ENCODE measurements around the gene TADA2B. TPM values are rescaled to one million over a fixed set of nuclear protein-coding genes. Genes with fewer than 3 reads are reported as not detected.

The TADA2B gene
- total and polyA plus RNA-seq, 9 of the 15 experiments (the other 6 are each of a cell fraction or from before 2014, with no cell fraction given): 0.55 to 12.2 (median 7.5) TPM

DNA sequence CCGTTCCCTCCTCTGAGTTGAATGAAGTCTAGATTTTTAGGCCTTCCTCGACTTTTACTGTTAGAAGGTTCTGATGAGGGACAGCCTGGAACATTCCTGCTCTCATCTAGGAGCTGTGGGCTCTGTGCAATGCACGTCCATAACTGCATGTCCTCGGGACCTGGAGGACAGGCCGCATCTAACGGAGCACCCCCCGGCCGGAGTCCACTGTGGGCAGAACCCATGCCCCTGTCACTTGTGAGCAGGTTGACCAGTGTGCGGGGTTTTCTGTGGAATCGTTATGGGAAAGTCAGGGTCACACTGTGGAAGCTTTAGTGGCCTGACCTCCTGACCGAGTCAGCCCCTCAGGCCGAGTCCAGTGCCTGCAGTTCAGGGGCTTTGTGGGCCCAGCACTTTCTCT is 19.3 kb upstream of the TADA2B start:
- H3K27me3 ChIP-seq (ENCODE audit: control insufficient read depth in 2 of 2, insufficient read depth in 2 of 2, low read length in 2 of 2): no peaks in the 10 kb centered on the region
- no peak for ATAC-seq
- in situ Hi-C loops (cut with MboI): no loop called here
- H3K9me1 ChIP-seq (ENCODE audit: control insufficient read depth, insufficient read depth, low read length): peaks cover 2% of the 10 kb centered on the region
- CTCF ChIA-PET (ENCODE audit: low intra/inter-chr PET ratio): no interaction called here
- H3K4me3 ChIP-seq: no peak overlapping the region
- BruUV-seq (replicated peaks): no TSS peak
- TF ChIP-seq ARNT (IDR thresholded peaks at IDR 0.05) (no peak), ELF4 (CRISPR knock-in tag; IDR thresholded peaks at IDR 0.05) (no peak), ZKSCAN1 (IDR thresholded peaks at IDR 0.05; ENCODE audit: low read depth, low read length) (no peak)
- no peak overlapping the region for H3K27ac ChIP-seq (ENCODE audit: extremely low read depth, low read depth, low read length)
- H2AFZ ChIP-seq (ENCODE audit: low read depth, low read length): no peak overlapping the region
- FAIRE-seq: no peak
- H3K9me3 ChIP-seq (replicated peaks; ENCODE audit: control insufficient read depth, insufficient read depth, low read depth, low read length): no peaks in the 10 kb centered on the region
- H3K4me1 ChIP-seq (replicated peaks in 1 of 2; ENCODE audit: control insufficient read depth in 2 of 2, insufficient read depth in 2 of 2, low read length in 2 of 2): peaks cover 4 to 12% of the 10 kb centered on the region in 2 experiments; a peak in 2 of 5 replicates
- H3K9ac ChIP-seq (ENCODE audit: insufficient read depth in 1 of 2, low read depth in 2 of 2, low read length in 2 of 2): no peak overlapping the region
- H3K36me3 ChIP-seq (ENCODE audit: control insufficient read depth, insufficient read depth, low read length): peaks cover 93% of the 10 kb centered on the region
- WGBS (ENCODE audit: insufficient coverage, low coverage, missing lambda C conversion rate): 95% methylated on average over 10 of the region's 12 CpGs
- no peak for DNase-seq (ENCODE audit: extremely low read depth in 1 of 4, low spot score in 3 of 4)
- H4K20me1 ChIP-seq (replicated peaks; ENCODE audit: control insufficient read depth, insufficient read depth, low read length): peaks cover 3% of the 10 kb centered on the region; the same call in 1 of the 2 replicates
- 0 out of 3 replicates have a peak, but pooled peaks cover 3% of the 10 kb centered on the region for H3K79me2 ChIP-seq (ENCODE audit: control insufficient read depth, insufficient read depth, low read length)
- intact Hi-C loops (cut with micrococcal nuclease): no loop called here
- H3K4me2 ChIP-seq (ENCODE audit: insufficient read depth, low read length): no peak overlapping the region
- POLR2A ChIA-PET: no interaction called here

DNA sequence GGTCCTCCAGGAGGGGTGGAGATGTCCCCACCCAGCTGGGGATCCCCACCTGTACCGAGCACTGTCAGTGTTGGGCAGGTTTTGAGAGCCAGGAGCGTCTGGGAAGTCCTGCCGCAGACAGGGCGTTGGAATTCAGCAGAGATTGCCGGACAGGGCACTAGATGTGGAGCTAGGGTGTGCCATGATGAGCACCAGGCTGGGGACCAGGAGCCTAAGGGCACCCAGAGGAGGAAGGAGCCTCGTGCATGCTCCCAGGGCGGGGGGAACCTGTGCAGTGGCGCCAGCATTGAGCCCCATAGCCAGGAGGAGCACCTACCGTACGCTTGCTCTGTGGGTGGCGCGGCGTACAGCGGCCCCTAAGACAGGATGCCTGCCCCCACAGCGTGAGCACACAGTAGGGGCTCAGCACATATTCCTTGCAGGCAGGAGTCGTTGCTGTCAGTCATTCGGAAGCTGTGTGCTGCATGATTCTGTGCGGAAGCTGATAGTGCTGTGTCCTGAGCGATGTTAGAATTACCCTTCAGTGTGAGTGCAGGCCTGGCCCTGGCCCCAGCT is 18.8 kb upstream of the TADA2B start:
- ChIA-PET CTCF (ENCODE audit: low intra/inter-chr PET ratio) (no interaction called here), POLR2A (no interaction called here)
- Histone ChIP-seq H3K79me2 (ENCODE audit: control insufficient read depth, insufficient read depth, low read length) (no peaks in the 10 kb centered on the region), H3K4me1 (replicated peaks in 1 of 2; ENCODE audit: control insufficient read depth in 2 of 2, insufficient read depth in 2 of 2, low read length in 2 of 2) (peaks cover 4 to 10% of the 10 kb centered on the region in 2 experiments; a peak in 2 of 5 replicates), H3K36me3 (ENCODE audit: control insufficient read depth, insufficient read depth, low read length) (peaks cover 93% of the 10 kb centered on the region), H3K4me2 (ENCODE audit: insufficient read depth, low read length) (no peak overlapping the region), H3K9me1 (ENCODE audit: control insufficient read depth, insufficient read depth, low read length) (peaks cover 2% of the 10 kb centered on the region), H3K27me3 (ENCODE audit: control insufficient read depth in 2 of 2, insufficient read depth in 2 of 2, low read length in 2 of 2) (no peaks in the 10 kb centered on the region), H3K27ac (ENCODE audit: extremely low read depth, low read depth, low read length) (no peak overlapping the region), H3K4me3 (no peak overlapping the region), H4K20me1 (replicated peaks; ENCODE audit: control insufficient read depth, insufficient read depth, low read length) (peaks cover 3% of the 10 kb centered on the region; the same call in 1 of the 2 replicates), H2AFZ (ENCODE audit: low read depth, low read length) (no peak overlapping the region), H3K9me3 (replicated peaks; ENCODE audit: control insufficient read depth, insufficient read depth, low read depth, low read length) (no peaks in the 10 kb centered on the region), H3K9ac (ENCODE audit: insufficient read depth in 1 of 2, low read depth in 2 of 2, low read length in 2 of 2) (no peak overlapping the region)
- no peak for ATAC-seq
- in situ Hi-C loops (cut with MboI): no loop called here
- DNase-seq (ENCODE audit: extremely low read depth in 1 of 4, low spot score in 3 of 4): no peak
- no peak for FAIRE-seq
- BruUV-seq (replicated peaks): no TSS peak
- 91% methylated on average over 19 of the region's 19 CpGs for WGBS (ENCODE audit: insufficient coverage, low coverage, missing lambda C conversion rate)
- intact Hi-C loops (cut with micrococcal nuclease): no loop called here
- TF ChIP-seq JUN (IDR thresholded peaks at IDR 0.05; ENCODE audit: borderline replicate concordance, low read depth, low read length) (no peak), JUN (CRISPR knock-in tag; IDR thresholded peaks at IDR 0.05; ENCODE audit: borderline replicate concordance) (no peak), ZKSCAN1 (IDR thresholded peaks at IDR 0.05; ENCODE audit: low read depth, low read length) (peak; percentile 62; the same call in 1 of the 2 replicates), EWSR1 (IDR thresholded peaks at IDR 0.05; ENCODE audit: borderline replicate concordance, low read depth, partially characterized antibody) (no peak), RBM17 (IDR thresholded peaks at IDR 0.05; ENCODE audit: borderline replicate concordance, low read depth, low read length) (no peak), POLR2G (IDR thresholded peaks at IDR 0.05; ENCODE audit: low read depth, low read length) (0 out of 2 replicates have a peak, but pooled peaks have one; percentile 38), ZNF282 (CRISPR knock-in tag; IDR thresholded peaks at IDR 0.05) (no peak), SOX6 (IDR thresholded peaks at IDR 0.05) (no peak), SP1 (CRISPR knock-in tag; IDR thresholded peaks at IDR 0.05) (no peak), ZBTB8A (IDR thresholded peaks at IDR 0.05; ENCODE audit: partially characterized antibody) (no peak), SRSF7 (optimal IDR thresholded peaks at IDR 0.05; ENCODE audit: low read depth, low read length) (no peak), ZNF24 (IDR thresholded peaks at IDR 0.05) (no peak), ZFP1 (CRISPR knock-in tag; IDR thresholded peaks at IDR 0.05) (no peak), ZNF431 (CRISPR knock-in tag; IDR thresholded peaks at IDR 0.05) (no peak)
- TF ChIP-seq, protein P1, sequence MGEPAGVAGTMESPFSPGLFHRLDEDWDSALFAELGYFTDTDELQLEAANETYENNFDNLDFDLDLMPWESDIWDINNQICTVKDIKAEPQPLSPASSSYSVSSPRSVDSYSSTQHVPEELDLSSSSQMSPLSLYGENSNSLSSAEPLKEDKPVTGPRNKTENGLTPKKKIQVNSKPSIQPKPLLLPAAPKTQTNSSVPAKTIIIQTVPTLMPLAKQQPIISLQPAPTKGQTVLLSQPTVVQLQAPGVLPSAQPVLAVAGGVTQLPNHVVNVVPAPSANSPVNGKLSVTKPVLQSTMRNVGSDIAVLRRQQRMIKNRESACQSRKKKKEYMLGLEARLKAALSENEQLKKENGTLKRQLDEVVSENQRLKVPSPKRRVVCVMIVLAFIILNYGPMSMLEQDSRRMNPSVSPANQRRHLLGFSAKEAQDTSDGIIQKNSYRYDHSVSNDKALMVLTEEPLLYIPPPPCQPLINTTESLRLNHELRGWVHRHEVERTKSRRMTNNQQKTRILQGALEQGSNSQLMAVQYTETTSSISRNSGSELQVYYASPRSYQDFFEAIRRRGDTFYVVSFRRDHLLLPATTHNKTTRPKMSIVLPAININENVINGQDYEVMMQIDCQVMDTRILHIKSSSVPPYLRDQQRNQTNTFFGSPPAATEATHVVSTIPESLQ (CRISPR knock-in tag; IDR thresholded peaks at IDR 0.05): no peak

Measured in K562 (cell line).